OCI-LY1 (cell line): ENCODE results near the gene KATNAL1.

ENCODE experiments used
- EZH2 ChIP-seq: fragments of 200-600 bp; sonication (generic), shearing (Covaris generic); IDR thresholded peaks from 2 replicates; pipeline ENCODE4 v1.8.0; 2017; ENCODE audit warnings: borderline replicate concordance, mixed run types, mild to moderate bottlenecking, antibody characterized with exemption, low read length, moderate library complexity, mixed read lengths
- TF ChIP-seq, protein P1 (sequence below): fragments of 200-600 bp; sonication (generic), shearing (Covaris generic); IDR thresholded peaks from 2 replicates; pipeline ENCODE4 v1.5.1; 2017; ENCODE audit warnings: mild to moderate bottlenecking, antibody characterized with exemption, low read length, moderate library complexity, mixed read lengths

GRCh38 chr13:30294004-30294403 is 13.3 kb downstream of the KATNAL1 start:
- TF ChIP-seq, protein P1, sequence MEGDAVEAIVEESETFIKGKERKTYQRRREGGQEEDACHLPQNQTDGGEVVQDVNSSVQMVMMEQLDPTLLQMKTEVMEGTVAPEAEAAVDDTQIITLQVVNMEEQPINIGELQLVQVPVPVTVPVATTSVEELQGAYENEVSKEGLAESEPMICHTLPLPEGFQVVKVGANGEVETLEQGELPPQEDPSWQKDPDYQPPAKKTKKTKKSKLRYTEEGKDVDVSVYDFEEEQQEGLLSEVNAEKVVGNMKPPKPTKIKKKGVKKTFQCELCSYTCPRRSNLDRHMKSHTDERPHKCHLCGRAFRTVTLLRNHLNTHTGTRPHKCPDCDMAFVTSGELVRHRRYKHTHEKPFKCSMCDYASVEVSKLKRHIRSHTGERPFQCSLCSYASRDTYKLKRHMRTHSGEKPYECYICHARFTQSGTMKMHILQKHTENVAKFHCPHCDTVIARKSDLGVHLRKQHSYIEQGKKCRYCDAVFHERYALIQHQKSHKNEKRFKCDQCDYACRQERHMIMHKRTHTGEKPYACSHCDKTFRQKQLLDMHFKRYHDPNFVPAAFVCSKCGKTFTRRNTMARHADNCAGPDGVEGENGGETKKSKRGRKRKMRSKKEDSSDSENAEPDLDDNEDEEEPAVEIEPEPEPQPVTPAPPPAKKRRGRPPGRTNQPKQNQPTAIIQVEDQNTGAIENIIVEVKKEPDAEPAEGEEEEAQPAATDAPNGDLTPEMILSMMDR = no peak
- no peak for TF ChIP-seq EZH2
